Measurements from ENCODE around the gene SHROOM2.

SHROOM2 gene

DNA sequence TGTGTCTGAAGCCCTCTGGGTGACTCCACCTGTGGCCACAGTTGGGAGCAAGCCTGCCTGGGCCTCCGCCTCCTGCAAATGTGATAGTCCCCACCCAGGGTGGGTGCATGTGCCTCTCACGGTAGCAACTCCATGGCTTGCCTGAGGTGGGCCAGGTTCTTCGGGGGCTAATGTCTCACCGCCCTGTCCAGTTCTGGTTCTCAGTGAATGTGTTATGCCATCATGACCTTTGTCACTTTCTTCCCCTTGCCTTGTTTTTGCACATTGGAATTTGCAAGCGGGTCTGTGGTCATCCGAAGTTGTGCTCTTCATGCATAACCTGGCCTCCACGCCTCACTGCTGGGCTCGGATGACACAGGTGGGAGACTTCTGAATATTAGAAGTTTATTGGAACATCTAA, 39.7 kb downstream of the SHROOM2 start (continued):
- no peak for TF ChIP-seq PPARA (CRISPR knock-in tag; IDR thresholded peaks at IDR 0.05; ENCODE audit: borderline replicate concordance)
- TF ChIP-seq, protein P1, sequence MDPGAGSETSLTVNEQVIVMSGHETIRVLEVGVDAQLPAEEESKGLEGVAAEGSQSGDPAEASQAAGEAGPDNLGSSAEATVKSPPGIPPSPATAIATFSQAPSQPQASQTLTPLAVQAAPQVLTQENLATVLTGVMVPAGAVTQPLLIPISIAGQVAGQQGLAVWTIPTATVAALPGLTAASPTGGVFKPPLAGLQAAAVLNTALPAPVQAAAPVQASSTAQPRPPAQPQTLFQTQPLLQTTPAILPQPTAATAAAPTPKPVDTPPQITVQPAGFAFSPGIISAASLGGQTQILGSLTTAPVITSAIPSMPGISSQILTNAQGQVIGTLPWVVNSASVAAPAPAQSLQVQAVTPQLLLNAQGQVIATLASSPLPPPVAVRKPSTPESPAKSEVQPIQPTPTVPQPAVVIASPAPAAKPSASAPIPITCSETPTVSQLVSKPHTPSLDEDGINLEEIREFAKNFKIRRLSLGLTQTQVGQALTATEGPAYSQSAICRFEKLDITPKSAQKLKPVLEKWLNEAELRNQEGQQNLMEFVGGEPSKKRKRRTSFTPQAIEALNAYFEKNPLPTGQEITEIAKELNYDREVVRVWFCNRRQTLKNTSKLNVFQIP (CRISPR knock-in tag; IDR thresholded peaks at IDR 0.05; ENCODE audit: borderline replicate concordance, low read depth): no peak

DNA sequence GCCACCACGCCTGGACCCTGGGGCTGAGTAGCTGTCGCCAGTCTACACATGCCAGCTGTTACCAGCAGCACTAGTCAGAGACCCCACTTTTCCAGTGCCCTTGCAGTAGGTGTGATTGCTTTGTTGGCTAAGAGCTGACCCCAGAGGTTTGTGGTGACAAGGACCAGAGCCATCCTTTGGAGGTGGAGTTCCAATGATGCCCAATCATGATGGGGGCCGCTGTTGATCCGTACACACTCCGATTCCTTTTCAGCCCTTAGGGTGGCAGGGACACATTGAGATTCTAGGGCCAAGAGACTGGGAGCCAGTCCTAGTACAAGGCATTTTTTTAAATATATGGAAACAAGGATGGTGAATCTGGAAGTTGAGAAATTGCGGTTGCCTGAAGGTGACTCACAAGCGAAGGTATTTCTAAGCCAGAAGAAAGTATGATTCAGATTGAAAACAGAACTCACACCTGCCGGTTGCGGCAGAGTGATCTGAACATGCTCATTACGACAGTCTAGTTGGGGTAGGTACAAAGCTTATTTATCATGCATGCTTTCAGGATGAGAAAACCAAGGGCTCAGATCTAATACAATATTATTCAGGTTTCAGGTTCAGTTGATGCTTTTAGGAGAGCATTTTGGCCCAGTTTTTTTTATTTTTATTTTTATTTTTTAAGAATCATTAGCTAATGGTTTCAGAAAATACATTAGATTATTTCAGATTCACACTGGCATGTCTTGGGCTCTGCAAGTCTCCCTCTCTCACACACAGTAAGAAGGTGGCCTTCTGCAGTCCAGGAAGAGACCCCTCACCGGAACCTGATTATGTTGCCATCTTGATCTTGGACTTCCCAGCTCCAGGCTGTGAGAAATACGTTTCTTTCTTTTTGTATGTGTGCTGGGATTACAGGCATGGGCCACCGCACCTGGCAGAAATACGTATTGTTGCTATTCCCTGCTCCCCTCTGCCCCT, 43.4 kb downstream of the SHROOM2 start:
- TF ChIP-seq ZC3H10 (CRISPR knock-in tag; IDR thresholded peaks at IDR 0.05) (no peak), OSR1 (CRISPR knock-in tag; IDR thresholded peaks at IDR 0.05) (no peak), RARB (CRISPR knock-in tag; IDR thresholded peaks at IDR 0.05) (no peak), ZNF565 (CRISPR knock-in tag; conservative IDR thresholded peaks at IDR 0.05; ENCODE audit: low read depth) (no peak), TOX (CRISPR knock-in tag; IDR thresholded peaks at IDR 0.05; ENCODE audit: borderline replicate concordance) (no peak), PPARA (CRISPR knock-in tag; IDR thresholded peaks at IDR 0.05; ENCODE audit: borderline replicate concordance) (no peak), GLIS3 (CRISPR knock-in tag; IDR thresholded peaks at IDR 0.05) (no peak)
- TF ChIP-seq, protein P2, sequence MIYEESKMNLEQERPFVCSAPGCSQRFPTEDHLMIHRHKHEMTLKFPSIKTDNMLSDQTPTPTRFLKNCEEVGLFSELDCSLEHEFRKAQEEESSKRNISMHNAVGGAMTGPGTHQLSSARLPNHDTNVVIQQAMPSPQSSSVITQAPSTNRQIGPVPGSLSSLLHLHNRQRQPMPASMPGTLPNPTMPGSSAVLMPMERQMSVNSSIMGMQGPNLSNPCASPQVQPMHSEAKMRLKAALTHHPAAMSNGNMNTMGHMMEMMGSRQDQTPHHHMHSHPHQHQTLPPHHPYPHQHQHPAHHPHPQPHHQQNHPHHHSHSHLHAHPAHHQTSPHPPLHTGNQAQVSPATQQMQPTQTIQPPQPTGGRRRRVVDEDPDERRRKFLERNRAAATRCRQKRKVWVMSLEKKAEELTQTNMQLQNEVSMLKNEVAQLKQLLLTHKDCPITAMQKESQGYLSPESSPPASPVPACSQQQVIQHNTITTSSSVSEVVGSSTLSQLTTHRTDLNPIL (CRISPR knock-in tag; IDR thresholded peaks at IDR 0.05; ENCODE audit: low read depth): no peak
- TF ChIP-seq, protein P3, sequence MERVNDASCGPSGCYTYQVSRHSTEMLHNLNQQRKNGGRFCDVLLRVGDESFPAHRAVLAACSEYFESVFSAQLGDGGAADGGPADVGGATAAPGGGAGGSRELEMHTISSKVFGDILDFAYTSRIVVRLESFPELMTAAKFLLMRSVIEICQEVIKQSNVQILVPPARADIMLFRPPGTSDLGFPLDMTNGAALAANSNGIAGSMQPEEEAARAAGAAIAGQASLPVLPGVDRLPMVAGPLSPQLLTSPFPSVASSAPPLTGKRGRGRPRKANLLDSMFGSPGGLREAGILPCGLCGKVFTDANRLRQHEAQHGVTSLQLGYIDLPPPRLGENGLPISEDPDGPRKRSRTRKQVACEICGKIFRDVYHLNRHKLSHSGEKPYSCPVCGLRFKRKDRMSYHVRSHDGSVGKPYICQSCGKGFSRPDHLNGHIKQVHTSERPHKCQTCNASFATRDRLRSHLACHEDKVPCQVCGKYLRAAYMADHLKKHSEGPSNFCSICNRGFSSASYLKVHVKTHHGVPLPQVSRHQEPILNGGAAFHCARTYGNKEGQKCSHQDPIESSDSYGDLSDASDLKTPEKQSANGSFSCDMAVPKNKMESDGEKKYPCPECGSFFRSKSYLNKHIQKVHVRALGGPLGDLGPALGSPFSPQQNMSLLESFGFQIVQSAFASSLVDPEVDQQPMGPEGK (CRISPR knock-in tag; IDR thresholded peaks at IDR 0.05; ENCODE audit: borderline replicate concordance): no peak
- no peak for ATAC-seq

DNA sequence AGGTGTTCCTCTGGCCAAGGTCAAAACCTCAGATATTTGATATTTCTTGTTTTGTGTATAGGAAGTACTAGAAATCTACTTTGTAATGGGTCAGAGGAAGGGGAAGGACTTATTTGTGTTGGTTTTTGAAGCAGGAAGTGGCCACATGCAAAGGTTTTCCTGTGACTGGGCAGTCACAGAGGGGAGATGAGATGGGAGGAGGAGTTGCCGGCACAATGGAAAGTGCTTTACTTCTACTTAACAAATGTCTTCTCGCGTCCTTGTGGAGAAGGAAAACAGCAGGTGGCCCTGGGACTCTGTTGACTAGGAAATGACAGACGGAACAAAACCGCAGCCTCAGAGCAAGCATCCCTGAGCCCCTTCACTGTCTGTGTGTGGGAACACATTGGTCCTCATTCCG, 46.6 kb downstream of the SHROOM2 start:
- TF ChIP-seq BACH2 (CRISPR knock-in tag; IDR thresholded peaks at IDR 0.05; ENCODE audit: borderline replicate concordance) (no peak), GLIS3 (CRISPR knock-in tag; IDR thresholded peaks at IDR 0.05) (no peak), PPARA (CRISPR knock-in tag; IDR thresholded peaks at IDR 0.05; ENCODE audit: borderline replicate concordance) (no peak), ARNTL (CRISPR knock-in tag; IDR thresholded peaks at IDR 0.05; ENCODE audit: borderline replicate concordance, low read depth) (no peak), ZFP3 (CRISPR knock-in tag; IDR thresholded peaks at IDR 0.05) (no peak), ZNF8 (CRISPR knock-in tag; IDR thresholded peaks at IDR 0.05) (no peak), TOX (CRISPR knock-in tag; IDR thresholded peaks at IDR 0.05; ENCODE audit: borderline replicate concordance) (no peak)
- TF ChIP-seq, protein P4, sequence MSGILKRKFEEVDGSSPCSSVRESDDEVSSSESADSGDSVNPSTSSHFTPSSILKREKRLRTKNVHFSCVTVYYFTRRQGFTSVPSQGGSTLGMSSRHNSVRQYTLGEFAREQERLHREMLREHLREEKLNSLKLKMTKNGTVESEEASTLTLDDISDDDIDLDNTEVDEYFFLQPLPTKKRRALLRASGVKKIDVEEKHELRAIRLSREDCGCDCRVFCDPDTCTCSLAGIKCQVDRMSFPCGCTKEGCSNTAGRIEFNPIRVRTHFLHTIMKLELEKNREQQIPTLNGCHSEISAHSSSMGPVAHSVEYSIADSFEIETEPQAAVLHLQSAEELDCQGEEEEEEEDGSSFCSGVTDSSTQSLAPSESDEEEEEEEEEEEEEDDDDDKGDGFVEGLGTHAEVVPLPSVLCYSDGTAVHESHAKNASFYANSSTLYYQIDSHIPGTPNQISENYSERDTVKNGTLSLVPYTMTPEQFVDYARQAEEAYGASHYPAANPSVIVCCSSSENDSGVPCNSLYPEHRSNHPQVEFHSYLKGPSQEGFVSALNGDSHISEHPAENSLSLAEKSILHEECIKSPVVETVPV (CRISPR knock-in tag; IDR thresholded peaks at IDR 0.05): no peak
- TF ChIP-seq, protein P3 (CRISPR knock-in tag; IDR thresholded peaks at IDR 0.05; ENCODE audit: borderline replicate concordance): no peak
- no peak for ATAC-seq

DNA sequence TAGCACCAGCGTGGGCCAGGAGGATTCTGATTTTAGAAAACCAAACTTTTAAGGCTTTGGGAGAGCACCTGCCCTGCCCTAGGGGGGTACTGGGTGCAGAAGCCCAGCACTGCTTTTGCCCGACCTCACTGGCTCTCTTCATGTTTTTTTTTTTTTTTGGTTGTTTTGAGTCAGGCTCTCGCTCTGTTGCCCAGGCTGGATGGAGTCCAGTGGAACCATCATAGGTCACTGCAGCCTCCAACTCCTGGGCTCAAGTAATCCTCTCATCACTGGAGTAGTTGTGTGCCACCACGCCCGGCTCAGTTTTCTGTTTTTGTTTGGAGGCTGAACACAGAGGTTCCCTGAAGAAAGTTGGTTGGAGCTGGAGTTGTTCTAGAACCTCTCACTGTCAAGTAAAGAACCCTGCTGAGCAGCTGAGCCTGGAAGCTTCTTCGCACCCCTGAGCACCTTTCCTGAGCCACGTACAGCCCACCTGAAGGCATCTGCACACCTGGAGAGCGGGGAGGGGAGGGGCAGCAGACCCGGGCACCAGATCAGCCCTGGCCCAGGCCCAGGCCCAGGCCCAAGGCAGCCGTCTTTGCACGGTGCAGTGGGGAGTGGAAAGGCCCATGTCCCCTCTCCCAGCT, 49.5 kb downstream of the SHROOM2 start:
- TF ChIP-seq, protein P1 (CRISPR knock-in tag; IDR thresholded peaks at IDR 0.05; ENCODE audit: borderline replicate concordance, low read depth): no peak
- TF ChIP-seq ZC3H10 (CRISPR knock-in tag; IDR thresholded peaks at IDR 0.05): no peak
- no peak for TF ChIP-seq PPARA (CRISPR knock-in tag; IDR thresholded peaks at IDR 0.05; ENCODE audit: borderline replicate concordance)
- no peak for TF ChIP-seq BACH2 (CRISPR knock-in tag; IDR thresholded peaks at IDR 0.05; ENCODE audit: borderline replicate concordance)
- no peak for TF ChIP-seq ZFP30 (CRISPR knock-in tag; IDR thresholded peaks at IDR 0.05)
- no peak for TF ChIP-seq ZNF8 (CRISPR knock-in tag; IDR thresholded peaks at IDR 0.05)
- no peak for TF ChIP-seq ZNF565 (CRISPR knock-in tag; conservative IDR thresholded peaks at IDR 0.05; ENCODE audit: low read depth)
- no peak for ATAC-seq

All from SK-N-SH treated with all-trans-retinoic acid at 6 μM for 48 hours (cell line).